Pancreas (tissue), 10 donors: ENCODE data around the gene SCN7A. TPM values are rescaled to one million over a fixed set of nuclear protein-coding genes. Genes with fewer than 3 reads are reported as not detected.

ENCODE experiments used
- ATAC-seq, 4 donors: fragments of 200-7000 bp; cut with Tn5 transposase; one replicate each; pipeline versions ENCODE4 v1.8.0 to v1.9.1; 2020; ENCODE audit warnings: mild to moderate bottlenecking in 4 of 4, moderate library complexity in 4 of 4
- DNase-seq, 6 donors: peaks; one replicate each; pipeline ENCODE4 v3.0.0-alpha.2; 2020
- FAIRE-seq: peaks from 2 replicates; lab custom pipeline; 2012; peaks lifted over from hg19 to GRCh38; lab: Jason Lieb, UNC
- H3K27ac ChIP-seq, 4 donors: fragments of 200-600 bp; sonication (generic); 1 replicate in 3 of 4; 2 replicates in 1 of 4; pipeline versions ENCODE4 v1.5.0 to v1.8.0; 2020
- H3K27me3 ChIP-seq, 4 donors: fragments of 200-600 bp; one replicate each; pipeline ENCODE4 v1.8.0; 2021
- H3K36me3 ChIP-seq, 3 donors: fragments of 200-600 bp; sonication (generic) in 1 of 3; one replicate each; pipeline versions ENCODE4 v1.5.0 to v1.8.0; 2020 to 2021
- H3K4me1 ChIP-seq, 3 donors: fragments of 200-600 bp; one replicate each; pipeline ENCODE4 v1.8.0; 2021
- H3K4me3 ChIP-seq, 4 donors: fragments of 200-600 bp; sonication (generic) in 2 of 4; one replicate each; pipeline versions ENCODE4 v1.5.0 to v1.8.0; 2020 to 2021
- H3K9me3 ChIP-seq, 4 donors: fragments of 200-600 bp; one replicate each; pipeline ENCODE4 v1.8.0; 2021
- WGBS, 2 donors: extraction: QIAGEN DNeasy Blood & Tissue Kit; methylation state at CpG; one replicate each; pipeline ENCODE4 v1.1.7; 2013; 5-methylcytosine and 5-hydroxymethylcytosine counted together
- intact Hi-C, 3 donors: fragments of 100-400 bp; cut with DNase I; formaldehyde crosslinking; loops; one replicate each; pipeline versions ENCODE4 v1.11.1 to v1.14.2; 2022
- polyA plus RNA-seq, 2 donors: library from polyadenylated mRNA; stranded (reverse); fragments of 200-250 nt; gene quantifications; one replicate each; pipeline ENCODE4 v1.2.3, GENCODE V29; 2013
- total RNA-seq, 6 donors: library from RNA; stranded (reverse); fragmentation: NEBNext Ultra II Directional in 4 of 6; extraction: Animal tissue kit (Norgen Biotek cat#: 25700) in 4 of 6; gene quantifications; one replicate each; pipeline versions ENCODE4 v1.2.1 to v1.2.4, GENCODE V29; 2021 to 2023
- TF ChIP-seq, protein P1 (sequence below), 4 donors: fragments of 200-600 bp; sonication (generic) in 3 of 4; IDR thresholded peaks; one replicate each; pipeline versions ENCODE4 v1.5.0 to v1.8.0; 2021; ENCODE audit warnings: antibody characterized with exemption in 4 of 4
- donor health status: healthy with polysubstance abuse.
- donor health status: DM: no; HTN: no; CAD: no; lungs with moderate emphysema.
- donor health status: DM: no; HTN: no; CAD: no.
- donor health status: control.
- donor health status: control.
- donor health status: Bipolar disorder and iron deficiency.
- donor health status: DM: yes; HTN: yes; CAD: no.
- donor health status: DM: no; HTN: no; CAD: no.
- donor health status: DM: no; HTN: no; CAD: no.
- donor health status: DM: yes; HTN: yes; CAD: no.

The SCN7A gene
- total and polyA plus RNA-seq, 8 donors, result 0.27 to 7.0 (median 1.3) TPM

DNA sequence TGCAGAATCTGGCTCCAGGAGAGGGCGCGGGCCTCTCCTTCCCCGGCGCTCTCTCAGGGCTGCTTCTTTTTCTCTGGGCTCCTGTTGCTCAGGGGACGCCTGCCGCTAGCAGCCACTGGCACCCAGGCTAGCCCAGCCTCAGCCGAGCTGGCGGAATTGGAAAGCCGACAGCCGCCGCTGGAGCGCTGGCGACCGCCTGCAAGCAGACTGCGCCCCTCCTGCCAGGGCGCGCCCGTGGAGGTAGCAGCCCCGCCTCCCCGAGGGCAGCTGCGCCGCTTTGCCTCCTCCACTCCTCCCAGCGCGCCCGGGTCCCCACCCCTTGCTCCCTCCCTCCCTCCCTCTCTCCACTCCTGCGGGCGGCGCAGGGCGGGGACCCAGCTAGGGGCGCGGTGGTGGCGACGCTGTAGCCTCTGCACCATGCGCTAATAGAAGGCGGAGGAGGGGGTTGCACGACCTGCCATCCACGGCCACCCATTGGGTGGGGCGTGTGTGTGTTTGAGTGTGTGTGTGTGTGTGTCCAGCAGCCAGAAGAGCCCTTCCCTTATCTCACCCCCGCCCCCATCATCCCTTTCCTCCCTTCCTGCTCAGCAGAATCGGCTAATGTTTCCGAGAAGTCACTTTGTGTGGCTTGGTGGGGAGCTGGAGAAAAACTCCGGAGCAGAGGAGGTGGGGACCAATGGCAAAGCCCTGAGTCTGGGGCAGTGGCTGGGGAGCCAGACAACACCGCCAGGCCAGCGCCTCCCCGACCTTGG lies 118.1 kb downstream of the SCN7A start, which contains the start of gene SCN9A:
Gene SCN9A (minus strand): TSS at position 209 of the 752 bp plus-strand sequence. CDS start 64,188 bp downstream, outside the sequence.
- ATAC-seq (peak; percentile 94 to 98 (median 96)), FAIRE-seq (no peak), DNase-seq (peak; percentile 79 to 93 (median 88))
- Histone ChIP-seq H3K4me3 (peak within 1 kb of the TSS; percentile 39 to 81 (median 56)), H3K27me3 (no peaks in the 10 kb centered on the region), H3K4me1 (peaks cover 4 to 10% (median 6%) of the 10 kb centered on the region in 3 donors), H3K36me3 (no peaks in the 10 kb centered on the region), H3K27ac (peak within 1 kb of the TSS in 2 of 4 donors; percentile 71 to 88), H3K9me3 (no peaks in the 10 kb centered on the region)
- 0% methylated on average over 39 to 45 of the region's 45 CpGs for WGBS, 2 donors
- intact Hi-C loops, result no loop called here
- TF ChIP-seq, protein P1, sequence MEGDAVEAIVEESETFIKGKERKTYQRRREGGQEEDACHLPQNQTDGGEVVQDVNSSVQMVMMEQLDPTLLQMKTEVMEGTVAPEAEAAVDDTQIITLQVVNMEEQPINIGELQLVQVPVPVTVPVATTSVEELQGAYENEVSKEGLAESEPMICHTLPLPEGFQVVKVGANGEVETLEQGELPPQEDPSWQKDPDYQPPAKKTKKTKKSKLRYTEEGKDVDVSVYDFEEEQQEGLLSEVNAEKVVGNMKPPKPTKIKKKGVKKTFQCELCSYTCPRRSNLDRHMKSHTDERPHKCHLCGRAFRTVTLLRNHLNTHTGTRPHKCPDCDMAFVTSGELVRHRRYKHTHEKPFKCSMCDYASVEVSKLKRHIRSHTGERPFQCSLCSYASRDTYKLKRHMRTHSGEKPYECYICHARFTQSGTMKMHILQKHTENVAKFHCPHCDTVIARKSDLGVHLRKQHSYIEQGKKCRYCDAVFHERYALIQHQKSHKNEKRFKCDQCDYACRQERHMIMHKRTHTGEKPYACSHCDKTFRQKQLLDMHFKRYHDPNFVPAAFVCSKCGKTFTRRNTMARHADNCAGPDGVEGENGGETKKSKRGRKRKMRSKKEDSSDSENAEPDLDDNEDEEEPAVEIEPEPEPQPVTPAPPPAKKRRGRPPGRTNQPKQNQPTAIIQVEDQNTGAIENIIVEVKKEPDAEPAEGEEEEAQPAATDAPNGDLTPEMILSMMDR (IDR thresholded peaks at IDR 0.05), result no peak

DNA sequence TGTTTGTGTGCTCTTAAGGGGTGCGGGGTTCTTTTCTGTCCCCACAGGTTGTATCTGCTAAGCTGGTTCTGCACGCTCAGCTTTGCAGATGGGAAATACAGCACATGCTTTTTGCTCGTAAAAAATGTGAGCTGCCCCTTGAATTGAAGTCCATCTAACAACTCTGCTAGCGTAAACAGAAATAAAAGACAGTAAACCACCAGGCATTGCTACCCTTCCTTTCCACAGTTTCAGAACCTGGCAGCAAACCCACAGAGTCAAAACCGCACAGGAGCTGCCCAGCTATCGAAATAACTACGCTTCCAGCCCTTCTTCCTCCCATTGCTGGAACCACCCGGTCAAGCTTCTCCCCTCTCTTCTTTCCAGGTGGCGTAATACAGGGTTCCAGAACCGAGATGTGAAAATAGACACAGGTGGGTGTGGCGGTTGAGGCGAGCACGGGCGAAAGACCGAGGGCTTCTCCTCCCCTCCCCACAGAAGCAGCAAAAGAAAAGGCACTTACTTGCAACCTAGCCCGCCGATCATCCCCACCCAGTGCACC lies 118.8 kb downstream of the SCN7A start:
- H3K4me3 ChIP-seq, result peak overlapping the region; percentile 39 to 81 (median 56)
- 1% methylated on average over 17 of the region's 17 CpGs for WGBS, 2 donors
- H3K27me3 ChIP-seq, result no peaks in the 10 kb centered on the region
- TF ChIP-seq, protein P1 (IDR thresholded peaks at IDR 0.05), result no peak
- no peaks in the 10 kb centered on the region for H3K9me3 ChIP-seq
- no peaks in the 10 kb centered on the region for H3K36me3 ChIP-seq
- no peak for DNase-seq
- no peak for FAIRE-seq
- intact Hi-C loops, result no loop called here
- peak overlapping the region in 2 of 4 donors; percentile 71 to 88 for H3K27ac ChIP-seq
- peak; percentile 35 to 53 (median 46) for ATAC-seq
- peaks cover 4 to 10% (median 6%) of the 10 kb centered on the region in 3 donors for H3K4me1 ChIP-seq

DNA sequence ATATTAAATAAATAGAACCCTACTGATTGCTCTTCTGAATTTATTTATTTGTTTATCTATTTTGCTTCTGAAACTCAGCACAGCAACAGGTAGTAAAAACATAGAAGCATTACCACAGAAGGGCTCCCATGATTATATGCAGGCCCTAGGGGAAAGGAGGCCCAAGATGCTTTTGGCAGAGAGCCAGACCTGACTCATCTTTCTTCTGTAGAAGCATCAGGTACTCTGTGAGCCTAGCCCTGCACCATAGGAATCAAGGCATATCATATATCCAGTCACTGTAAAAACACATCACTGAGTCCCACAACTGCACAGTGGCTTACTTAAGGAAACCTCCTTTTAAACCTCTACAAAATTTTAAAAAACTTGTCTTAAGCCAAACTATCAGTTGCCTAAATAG lies 120.1 kb downstream of the SCN7A start:
- H3K4me1 ChIP-seq, result peaks cover 4 to 10% (median 6%) of the 10 kb centered on the region in 3 donors
- no peaks in the 10 kb centered on the region for H3K27me3 ChIP-seq
- ATAC-seq (no peak), FAIRE-seq (no peak), DNase-seq (no peak)
- intact Hi-C loops, result no loop called here
- no peaks in the 10 kb centered on the region for H3K36me3 ChIP-seq
- H3K9me3 ChIP-seq, result no peaks in the 10 kb centered on the region
- H3K4me3 ChIP-seq, result no peak overlapping the region
- H3K27ac ChIP-seq, result no peak overlapping the region
- TF ChIP-seq, protein P1 (IDR thresholded peaks at IDR 0.05), result no peak

DNA sequence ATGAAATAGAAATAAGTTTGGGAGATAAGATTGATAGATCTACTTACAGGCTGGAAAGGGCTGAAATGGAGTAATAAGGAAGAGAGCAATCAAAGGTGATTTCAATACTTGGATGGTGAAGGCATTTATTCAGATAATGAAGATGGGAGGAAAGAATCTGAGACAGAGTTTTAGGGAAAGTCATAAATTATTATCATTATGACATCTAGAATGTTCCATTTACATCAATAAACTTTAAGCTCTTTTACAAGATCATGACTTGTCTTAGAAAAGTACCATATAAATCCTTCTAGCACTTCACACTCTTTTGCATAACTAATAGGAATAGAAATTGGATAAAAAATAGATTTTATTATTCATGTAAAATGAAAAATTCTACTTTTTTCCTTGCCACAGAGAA lies 120.5 kb downstream of the SCN7A start:
- H3K27ac ChIP-seq, result no peak overlapping the region
- H3K4me1 ChIP-seq, result peaks cover 4 to 10% (median 6%) of the 10 kb centered on the region in 3 donors
- ATAC-seq, result no peak
- no peaks in the 10 kb centered on the region for H3K27me3 ChIP-seq
- DNase-seq, result no peak
- no peak for FAIRE-seq
- TF ChIP-seq, protein P1 (IDR thresholded peaks at IDR 0.05), result no peak
- no peaks in the 10 kb centered on the region for H3K36me3 ChIP-seq
- H3K9me3 ChIP-seq, result no peaks in the 10 kb centered on the region
- H3K4me3 ChIP-seq, result no peak overlapping the region
- intact Hi-C loops, result no loop called here

- no peak overlapping the region for H3K4me3 ChIP-seq
- no peaks in the 10 kb centered on the region for H3K9me3 ChIP-seq
- no peaks in the 10 kb centered on the region for H3K27me3 ChIP-seq
- H3K36me3 ChIP-seq, result no peaks in the 10 kb centered on the region
- H3K4me1 ChIP-seq, result peaks cover 4 to 10% (median 6%) of the 10 kb centered on the region in 3 donors
- TF ChIP-seq, protein P1 (IDR thresholded peaks at IDR 0.05), result no peak
- FAIRE-seq, result no peak
- 43 to 50% methylated on average over 2 of the region's 2 CpGs for WGBS, 2 donors
- intact Hi-C loops, result no loop called here
- no peak for DNase-seq
- ATAC-seq, result no peak
- no peak overlapping the region for H3K27ac ChIP-seq
Observed at GRCh38 chr2:166373105-166373504, 120.9 kb downstream of the SCN7A start.
